Head of caudate nucleus (tissue), 42 donors: Measurements from ENCODE around the gene UBE2R2.
"Not testable (repeated sequence)": the region's sequence is repeated elsewhere in the genome, so short reads cannot be mapped to it uniquely, and the experiment has no call there.

Experiments
- DNase-seq, 42 donors: peaks; one replicate each; pipeline versions ENCODE4 v3.0.0 to v3.0.0-alpha.2; 2020 to 2021; ENCODE audit warnings: mixed read lengths in 7 of 42
- intact Hi-C: fragments of 100-400 bp; cut with DNase I; formaldehyde crosslinking; loops from one replicate; pipeline ENCODE4 v1.15.0; 2022

UBE2R2 gene

GRCh38 chr9:33827285-33827684, 10.3 kb downstream of the UBE2R2 start:
- intact Hi-C loops, DNase-seq: not testable (repeated sequence)

DNA sequence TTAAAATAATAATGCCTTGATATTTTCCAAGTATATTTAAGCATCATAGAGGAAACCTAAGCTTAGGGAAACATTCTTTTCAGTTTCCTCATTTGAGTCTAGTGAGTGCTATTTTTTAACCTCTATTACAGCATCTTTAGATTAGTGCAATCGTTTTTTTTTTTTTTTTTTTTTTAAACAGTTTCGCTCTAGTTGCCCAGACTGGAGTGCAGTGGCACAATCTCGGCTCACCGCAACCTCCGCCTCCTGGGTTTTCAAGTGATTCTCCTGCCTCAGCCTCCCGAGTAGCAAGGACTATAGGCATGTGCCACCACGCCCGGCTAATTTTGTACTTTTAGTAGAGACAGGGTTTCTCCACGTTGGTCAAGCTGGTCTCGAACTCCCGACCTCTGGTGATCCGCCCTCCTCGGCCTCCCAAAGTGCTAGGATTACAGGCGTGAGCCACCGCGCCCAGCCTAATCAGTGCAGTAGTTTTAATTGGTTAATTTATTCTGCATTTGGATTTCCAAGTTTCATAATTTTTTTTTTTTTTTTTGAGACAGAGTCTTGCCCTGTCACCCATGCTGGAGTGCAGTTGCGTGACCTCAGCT, 12.8 kb downstream of the UBE2R2 start:
- intact Hi-C loops, DNase-seq: not testable (repeated sequence)

DNA sequence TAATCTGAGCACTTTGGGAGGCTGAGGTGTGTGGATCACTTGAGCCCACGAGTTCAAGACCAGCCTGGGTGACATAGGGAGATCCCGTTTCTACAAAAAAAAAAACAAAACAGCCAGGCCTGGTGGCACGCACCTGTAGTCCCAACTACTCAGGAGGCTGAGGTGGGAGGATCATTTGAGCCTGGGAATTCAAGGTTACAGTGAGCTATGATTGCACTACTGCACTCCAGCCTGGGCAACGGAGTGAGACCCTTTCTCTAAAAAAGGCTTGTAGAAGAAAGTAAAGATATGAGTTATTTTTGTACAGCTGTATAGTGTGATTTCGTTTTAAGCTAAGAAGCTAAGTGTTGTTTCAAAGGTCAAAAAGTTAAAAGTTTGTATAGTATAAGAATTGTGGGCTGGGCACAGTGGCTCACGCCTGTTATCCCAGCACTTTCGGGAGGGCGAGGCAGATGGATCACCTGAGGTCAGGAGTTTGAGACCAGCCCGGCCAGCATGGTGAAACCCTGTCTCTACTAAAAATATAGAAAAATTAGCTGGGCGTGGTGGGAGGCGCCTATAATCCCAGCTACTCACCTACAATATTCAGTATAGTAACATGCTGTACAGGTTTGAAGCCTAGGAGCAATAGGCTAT, 18.8 kb downstream of the UBE2R2 start:
- no peak for DNase-seq
- intact Hi-C loops = no loop called here

DNA sequence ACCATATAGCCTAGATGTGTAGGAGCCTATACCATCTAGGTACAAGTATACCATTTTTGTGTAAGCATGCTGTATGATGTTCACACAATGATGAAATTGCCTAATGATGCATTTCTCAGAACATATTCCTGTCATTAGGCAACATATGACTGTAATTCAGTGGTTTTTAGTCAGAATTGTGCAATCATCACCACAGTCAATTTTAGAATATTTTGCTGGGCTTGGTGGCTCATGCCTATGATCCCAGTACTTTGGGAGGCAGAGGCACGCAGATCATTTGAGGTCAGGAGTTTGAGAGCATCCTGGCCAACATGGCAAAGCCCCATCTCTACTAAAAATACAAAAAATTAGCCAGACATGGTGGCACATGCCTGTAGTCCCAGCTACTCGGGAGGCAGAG, 19.3 kb downstream of the UBE2R2 start:
- intact Hi-C loops, DNase-seq: not testable (repeated sequence)

DNA sequence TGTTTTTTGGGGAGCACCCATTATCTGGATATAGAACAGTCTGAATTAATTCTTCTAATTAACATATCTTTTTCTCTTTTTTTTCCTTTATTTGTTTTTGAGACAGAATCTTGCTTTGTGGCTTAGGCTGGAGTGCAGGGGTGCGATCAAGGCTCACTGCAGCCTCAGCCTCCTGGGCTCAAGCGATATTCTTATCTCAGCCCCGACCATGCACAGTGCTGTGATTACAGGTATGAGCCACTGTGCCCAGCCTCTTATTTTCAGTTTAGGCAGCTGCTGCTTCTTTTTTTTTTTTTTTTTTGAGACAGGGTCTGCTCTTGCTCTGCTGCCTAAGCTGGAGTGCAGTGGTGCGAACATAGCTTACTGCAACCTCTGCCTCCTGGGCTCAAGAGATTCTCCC, 20.2 kb downstream of the UBE2R2 start:
- DNase-seq = no peak
- intact Hi-C loops = no loop called here

DNA sequence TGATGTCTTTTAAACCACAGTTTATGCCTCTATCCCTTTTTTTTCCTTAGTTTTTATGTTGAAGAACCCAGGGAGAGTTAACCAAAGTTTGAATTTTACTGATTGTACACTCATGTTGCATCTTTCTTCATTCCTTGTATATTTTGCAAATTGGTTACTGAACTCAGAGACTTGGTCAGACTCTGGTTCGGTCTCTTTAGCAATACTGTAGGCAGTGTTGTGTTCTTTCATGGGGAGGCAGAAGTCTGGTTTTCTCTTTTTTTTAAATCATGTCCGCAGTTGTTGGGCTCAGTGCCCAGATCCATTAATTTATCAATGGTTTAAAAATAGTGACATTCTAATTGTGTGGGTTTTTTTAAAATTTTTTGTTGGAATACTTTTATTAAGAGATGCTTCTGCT, 23.4 kb downstream of the UBE2R2 start:
- intact Hi-C loops = no loop called here
- no peak for DNase-seq

DNA sequence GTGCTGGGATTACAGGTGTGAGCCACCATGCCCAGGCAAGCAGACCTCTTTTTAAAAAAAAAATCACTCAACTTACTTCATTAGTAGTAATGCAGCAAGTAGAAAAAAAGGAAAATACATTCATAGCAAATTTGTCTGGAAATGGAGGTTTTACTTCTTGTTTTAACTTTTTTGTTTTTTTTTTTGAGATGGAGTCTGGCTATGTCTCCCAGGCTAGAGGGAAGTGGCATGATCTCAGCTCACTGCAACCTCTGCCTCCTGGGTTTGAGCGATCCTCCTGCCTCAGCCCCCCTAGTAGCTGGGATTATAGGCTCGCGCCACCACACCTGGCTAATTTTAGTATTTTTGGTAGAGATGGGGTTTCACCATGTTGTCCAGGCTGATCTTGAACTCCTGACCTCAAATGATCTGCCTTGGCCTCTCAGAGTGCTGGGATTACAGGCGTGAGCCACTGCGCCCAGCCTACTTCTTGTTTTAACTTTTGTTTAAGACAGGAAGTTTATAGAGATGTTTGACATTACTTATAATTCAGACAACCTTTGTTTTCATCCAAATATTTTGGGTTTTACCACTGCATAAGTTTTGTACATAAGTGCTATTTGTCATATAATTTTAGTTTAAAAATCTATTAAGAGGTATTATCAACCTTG, 26.5 kb downstream of the UBE2R2 start:
- DNase-seq = no peak

GRCh38 chr9:33846231-33846630, 29.3 kb downstream of the UBE2R2 start:
- DNase-seq = no peak
- intact Hi-C loops = no loop called here

More for the DNA sequence above, 26.5 kb downstream of the UBE2R2 start:
- intact Hi-C loops = no loop called here

DNA sequence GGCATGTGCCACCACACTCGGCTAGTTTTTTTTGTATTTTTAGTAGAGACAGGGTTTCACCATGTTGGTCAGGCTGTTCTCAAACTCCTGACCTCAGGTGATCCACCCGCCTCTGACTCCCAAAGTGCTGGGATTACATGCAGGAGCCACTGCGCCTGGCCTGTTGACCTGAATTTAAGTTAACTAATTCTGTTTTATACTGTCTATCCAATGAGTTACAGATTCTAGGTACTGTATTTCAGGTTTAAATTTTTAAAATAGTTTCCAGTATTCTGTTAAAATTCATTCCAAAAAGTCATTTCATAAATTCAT, 30.9 kb downstream of the UBE2R2 start:
- DNase-seq = peak in 1 of 42 donors; percentile 9
- intact Hi-C loops = not testable (repeated sequence)

- no peak for DNase-seq
- intact Hi-C loops = no loop called here
These were observed 33.3 kb downstream of the UBE2R2 start for GRCh38 chr9:33850267-33850629.

- intact Hi-C loops = no loop called here
- DNase-seq = no peak
These were observed 33.7 kb downstream of the UBE2R2 start for GRCh38 chr9:33850677-33851076.

DNA sequence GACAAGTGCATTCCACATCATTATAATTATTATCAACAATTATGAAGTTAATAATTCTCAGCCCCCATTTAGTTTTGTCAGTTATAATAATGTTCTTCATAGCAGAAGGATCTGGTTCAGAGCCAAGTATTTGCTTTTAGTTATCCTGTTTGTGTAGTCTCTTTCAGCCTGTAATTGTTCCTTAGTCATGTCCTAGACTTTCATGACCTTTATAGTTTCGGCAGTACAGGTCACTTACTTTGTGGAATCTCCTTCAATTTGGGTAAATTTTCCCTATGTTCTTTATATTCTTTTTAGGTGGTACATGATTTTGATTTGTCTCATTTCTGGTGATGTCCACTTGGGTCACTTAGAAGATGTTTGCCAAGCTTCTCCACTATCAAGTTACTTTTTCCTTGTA, 34.3 kb downstream of the UBE2R2 start:
- intact Hi-C loops = no loop called here
- DNase-seq = no peak

DNA sequence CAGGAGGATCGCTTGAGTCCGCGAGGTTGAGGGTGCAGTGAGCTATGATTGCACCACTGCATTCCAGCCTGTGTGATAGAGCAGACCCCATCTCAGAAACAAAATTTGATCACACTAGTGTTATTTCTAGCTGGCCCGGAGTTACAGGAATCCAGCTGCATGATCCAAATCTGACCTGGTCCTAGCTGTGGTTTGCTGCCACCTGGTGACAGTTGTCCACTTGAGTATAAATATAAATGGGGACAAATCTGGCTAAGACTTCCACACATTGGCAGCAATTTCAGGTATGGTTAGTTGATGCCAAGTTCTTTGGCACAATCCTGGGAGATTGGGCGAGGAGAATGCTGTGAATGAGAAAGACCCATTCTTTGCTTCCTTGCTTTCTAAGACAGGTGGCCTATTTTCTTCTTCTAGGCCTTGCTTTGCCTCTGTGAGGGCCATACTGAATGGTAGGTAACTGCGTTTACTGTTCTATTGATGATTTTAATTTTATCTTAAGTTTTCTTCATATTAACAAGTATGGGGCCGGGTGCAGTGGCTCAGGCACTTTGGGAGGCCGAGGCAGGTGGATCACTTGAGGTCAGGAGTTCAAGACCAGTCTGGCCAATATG, 35.4 kb downstream of the UBE2R2 start:
- intact Hi-C loops = no loop called here
- DNase-seq = peak in 41 of 42 donors; percentile 47 to 92 (median 75)

DNA sequence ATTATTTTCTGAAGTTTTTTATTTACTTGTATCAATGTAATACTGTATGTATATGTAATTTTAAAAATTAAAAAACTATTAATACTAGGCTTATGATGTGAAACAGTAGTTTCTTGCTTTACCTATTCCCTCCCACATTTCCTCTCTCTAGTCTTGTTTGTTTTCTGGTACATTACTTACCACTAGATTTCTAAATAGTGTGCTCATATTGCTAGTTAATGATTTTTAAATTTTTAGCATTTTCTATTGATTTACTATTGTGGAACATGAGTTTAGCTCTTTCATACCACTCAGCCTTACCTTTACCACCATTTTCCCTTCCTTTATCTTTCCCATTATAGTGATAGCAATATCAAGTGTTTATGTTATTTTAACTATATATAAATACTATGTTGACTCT, 39.3 kb downstream of the UBE2R2 start:
- intact Hi-C loops = no loop called here
- no peak for DNase-seq

DNA sequence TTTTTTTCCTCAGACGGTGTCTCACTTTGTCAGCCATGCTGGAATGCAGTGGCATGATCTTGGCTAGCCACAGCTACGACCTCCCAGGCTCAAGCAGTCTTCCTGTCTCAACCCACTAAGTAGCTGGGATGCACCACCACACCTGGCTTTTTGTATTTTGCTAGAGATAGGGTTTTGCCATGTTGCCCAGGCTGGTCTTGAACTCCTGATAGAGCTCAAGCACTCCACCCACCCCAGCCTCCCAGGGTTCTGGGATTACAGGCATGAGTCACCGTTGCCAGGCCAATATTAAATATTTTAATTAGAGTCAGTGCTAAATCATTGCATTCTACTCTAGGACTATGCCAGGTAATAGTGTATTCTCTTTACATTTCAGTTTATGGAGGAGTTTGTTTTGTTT, 41.5 kb downstream of the UBE2R2 start:
- intact Hi-C loops = no loop called here
- no peak for DNase-seq

- intact Hi-C loops = no loop called here
- DNase-seq = no peak
These were observed 43.4 kb downstream of the UBE2R2 start for GRCh38 chr9:33860200-33860871.

GRCh38 chr9:33861917-33862453, 45.0 kb downstream of the UBE2R2 start:
- DNase-seq = no peak
- intact Hi-C loops = no loop called here

DNA sequence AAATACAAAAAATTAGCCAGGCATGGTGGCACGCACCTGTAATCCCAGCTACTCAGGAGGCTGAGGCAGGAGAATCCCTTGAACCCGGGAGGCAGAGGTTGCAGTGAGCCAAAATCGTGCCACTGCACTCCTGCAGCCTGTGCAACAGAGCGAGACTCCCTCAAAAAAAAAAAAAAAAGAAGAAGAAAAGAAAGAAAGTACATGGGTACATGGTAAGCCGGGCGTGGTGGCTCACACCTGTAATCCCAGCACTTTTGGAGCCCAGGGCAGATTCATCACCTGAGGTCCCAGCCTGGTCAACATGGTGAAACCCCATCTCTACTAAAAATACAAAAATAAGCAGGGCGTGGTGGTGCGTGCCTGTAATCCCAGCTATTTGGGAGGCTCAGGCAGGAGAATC, 46.1 kb downstream of the UBE2R2 start:
- intact Hi-C loops, DNase-seq: not testable (repeated sequence)

DNA sequence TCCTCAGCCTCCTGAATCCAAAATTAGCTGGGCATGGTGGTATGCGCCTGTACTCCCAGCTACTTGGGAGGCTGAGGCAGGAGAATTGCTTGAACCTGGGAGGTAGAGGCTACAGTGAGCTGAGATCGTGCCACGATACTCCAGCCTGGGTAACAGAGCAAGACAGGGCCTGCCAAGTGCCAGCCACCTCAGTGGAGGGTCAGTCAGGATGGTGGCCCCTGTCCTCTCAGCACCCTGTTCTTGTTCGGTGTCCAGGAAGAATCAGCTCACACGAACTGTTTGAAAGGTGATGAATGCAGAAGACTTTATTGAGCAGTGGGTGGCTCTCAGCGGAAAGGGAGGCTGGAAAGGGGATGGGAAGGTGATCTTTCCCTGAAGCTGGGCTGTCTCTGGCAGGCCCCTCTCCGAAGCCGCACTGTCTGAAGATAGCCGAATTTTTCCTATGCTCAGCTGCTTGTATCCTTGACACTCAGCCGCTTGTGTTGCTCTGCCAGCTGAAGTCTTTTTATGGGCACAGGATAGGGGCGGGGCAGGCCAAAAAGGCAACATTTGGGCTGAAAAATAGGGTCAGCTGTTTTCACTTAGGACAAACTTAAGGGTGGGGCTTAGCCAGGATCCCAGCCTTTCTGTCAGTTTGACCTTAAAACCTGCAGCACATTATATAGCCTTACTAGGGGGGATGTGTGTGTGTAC, 50.9 kb downstream of the UBE2R2 start:
- peak in 1 of 42 donors; percentile 11 for DNase-seq
- intact Hi-C loops = no loop called here
